Stimulated activated CD8-positive, alpha-beta memory T cell treated with anti-CD3 and anti-CD28 coated beads, Interleukin-15, amount 100 ng/mL, for 4 hours (primary cell): ENCODE data around the gene RPS27A.
"Not testable (repeated sequence)": the region's sequence is repeated elsewhere in the genome, so short reads cannot be mapped to it uniquely, and the experiment has no call there.

ENCODE experiments used
- DNase-seq, 2 donors: peaks; one replicate each; pipeline ENCODE4 v3.0.0-alpha.2; 2020; ENCODE audit warnings: low read depth in 2 of 2

The RPS27A gene

DNA sequence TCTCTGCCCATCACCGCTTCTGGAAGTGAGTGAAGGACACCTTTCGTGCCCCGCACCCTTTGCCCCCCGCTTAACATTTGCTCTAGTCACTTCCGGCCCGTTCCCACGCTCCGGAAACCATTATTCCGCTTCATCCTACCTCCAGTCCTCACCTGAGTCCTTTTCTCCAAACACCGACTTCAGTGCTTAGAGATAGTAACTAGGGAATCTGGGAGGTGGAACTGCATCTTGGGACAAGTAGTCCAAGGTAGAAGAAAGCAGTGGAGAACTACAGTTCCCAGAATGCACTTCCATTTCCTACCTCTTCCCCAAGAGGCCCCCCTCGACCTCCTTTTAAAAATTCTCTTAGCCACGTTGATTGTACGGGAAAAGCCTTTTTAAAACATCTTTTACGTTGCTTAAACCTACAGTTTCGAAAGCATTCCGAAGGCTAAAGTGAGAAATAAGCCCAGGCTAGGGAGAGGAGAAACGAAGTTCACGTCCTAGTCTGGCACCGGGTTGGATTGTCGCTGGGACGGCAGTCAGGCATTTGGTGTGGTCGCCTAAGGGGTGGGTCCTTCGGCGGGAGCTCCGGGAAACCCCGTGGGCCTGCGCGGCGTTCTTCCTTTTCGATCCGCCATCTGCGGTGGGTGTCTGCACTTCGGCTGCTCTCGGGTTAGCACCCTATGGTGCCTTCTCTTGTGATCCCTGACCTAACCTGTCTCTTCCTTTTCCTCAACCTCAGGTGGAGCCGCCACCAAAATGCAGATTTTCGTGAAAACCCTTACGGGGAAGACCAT, at the start of gene RPS27A, which contains the start of gene CLHC1:
Gene RPS27A, plus strand, starts transcription at position 605 of the 779 bp plus-strand sequence. Its CDS starts 137 bp downstream, at position 742.
Gene CLHC1, minus strand, starts transcription at position 210 of the 779 bp plus-strand sequence. CDS start 9,882 bp downstream, outside the sequence.
- peak; percentile 82 to 85 for DNase-seq

DNA sequence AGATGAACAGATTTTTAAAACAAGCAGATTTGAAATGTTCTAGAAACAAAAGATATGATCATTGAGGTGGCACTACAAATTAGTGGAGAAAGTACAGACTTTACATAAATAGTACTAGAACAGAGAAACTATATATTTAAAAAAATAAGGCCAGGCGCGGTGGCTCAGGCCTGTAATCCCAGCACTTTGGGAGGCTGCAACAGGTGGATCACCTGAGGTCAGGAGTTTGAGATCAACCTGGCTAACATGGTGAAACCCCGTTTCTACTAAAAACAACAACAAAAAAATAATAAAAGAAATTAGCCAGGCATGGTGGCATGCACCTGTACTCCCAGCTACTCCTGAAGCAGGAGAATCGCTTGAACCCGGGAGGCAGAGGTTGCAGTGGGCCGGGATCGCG, 45.7 kb upstream of the RPS27A start:
- DNase-seq = not testable (repeated sequence)

DNA sequence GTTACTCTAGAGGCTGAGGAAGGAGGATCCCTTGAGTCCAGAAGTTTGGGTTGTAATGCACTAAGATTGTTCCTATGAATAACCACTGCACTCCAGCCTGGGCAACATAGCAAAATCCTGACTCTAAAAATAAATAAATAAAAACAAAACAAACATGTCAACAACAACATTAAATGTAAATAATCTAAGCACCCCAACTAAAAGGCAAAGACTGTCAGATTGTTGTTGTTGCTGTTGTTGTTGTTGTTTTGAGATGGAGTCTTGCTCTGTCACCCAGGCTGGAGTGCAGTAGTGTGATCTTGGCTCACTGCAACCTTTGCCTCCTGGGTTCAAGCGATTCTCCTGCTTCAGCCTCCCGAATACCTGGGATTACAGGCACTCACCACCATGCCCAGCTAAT, 40.6 kb upstream of the RPS27A start:
- DNase-seq = not testable (repeated sequence)

DNA sequence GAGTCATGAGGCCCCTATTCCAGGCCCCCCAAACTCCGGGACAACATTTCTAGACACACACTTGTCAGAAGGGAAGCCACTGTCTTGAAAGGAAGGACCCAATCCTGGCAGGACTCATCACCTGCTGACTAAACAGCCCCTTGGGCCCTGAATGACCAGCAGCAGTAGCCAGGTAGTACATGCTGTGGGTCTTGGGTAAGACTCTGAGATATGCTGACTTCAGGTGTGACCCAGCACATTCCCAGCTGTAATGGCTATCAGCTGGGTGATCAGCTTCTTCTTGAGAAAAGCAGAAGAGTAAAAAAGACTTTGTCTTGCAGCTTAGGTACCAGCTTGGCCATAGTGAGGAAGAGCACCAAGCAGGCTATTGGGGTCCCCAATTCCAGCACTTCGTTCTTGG, 36.0 kb upstream of the RPS27A start:
- no peak for DNase-seq

DNA sequence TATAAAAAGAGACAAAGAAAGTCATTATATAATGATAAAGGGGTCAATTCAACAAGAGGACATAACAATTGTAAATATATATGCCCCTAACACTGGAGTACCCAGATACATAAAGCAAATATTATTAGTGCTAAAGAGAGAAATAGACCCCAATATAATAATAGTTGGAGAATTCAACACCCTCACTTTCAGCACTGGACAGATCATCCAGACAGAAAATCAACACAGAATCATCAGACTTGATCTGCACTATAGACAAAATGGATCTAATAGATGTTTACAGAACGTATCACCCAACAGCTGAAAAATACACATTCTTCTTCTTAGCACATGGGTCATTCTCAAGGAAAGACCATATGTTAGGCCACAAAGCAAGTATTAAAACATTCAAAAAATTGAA, 32.1 kb upstream of the RPS27A start:
- no peak for DNase-seq

DNA sequence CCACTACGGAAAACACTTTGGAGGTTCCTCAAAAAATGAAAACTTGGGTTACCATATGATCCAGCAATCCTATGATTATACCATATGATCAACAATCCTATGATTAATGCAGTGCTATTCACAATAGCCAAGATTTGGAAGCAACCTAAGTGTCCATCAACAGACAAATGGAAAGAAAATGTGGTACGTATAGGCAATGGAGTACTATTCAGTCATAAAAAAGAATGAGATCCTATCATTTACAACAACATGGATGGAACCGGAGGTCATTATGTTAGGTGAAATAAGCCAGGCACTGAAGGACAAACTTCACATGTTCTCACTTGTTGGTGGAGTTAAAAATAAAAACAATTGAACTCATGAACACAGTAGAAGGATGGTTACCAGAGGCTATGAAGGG, 28.0 kb upstream of the RPS27A start:
- no peak for DNase-seq

DNA sequence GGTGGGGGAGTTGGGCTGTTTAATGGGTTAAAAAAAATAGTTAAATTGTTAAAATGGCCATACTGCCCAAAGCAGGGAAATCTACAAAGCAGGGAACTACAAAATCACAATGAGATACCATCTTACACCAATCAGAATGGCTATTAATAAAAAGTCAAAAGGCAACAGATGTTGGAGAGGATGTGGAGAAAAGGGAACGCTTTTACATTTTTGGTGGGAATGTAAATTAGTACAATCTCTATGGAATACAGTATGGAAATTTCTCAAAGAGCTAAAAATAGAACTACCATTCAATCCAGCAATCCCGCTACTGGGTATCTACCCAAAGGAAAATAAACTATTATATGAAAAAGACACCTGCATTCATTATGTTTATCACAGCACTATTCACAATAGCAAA, 27.5 kb upstream of the RPS27A start:
- DNase-seq = no peak

DNA sequence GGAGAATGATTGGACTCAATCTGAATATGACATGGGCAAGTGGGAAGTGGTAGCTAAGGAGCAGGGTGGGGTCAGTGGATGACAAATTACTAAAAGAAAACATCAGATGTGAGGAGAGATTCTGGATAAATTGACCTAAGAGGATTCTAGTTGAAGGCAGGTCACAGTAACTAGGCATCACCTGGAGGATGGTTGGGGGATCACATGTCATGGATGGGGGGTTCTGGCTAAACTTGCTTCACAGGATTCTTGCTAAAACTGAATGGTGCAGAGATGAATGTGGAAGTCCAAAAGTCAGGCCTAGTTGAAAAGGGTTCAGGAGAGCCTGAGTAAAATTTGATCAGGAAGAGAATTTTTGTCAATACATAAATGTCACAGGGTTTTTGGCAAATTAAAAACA, 18.7 kb upstream of the RPS27A start:
- no peak for DNase-seq

DNA sequence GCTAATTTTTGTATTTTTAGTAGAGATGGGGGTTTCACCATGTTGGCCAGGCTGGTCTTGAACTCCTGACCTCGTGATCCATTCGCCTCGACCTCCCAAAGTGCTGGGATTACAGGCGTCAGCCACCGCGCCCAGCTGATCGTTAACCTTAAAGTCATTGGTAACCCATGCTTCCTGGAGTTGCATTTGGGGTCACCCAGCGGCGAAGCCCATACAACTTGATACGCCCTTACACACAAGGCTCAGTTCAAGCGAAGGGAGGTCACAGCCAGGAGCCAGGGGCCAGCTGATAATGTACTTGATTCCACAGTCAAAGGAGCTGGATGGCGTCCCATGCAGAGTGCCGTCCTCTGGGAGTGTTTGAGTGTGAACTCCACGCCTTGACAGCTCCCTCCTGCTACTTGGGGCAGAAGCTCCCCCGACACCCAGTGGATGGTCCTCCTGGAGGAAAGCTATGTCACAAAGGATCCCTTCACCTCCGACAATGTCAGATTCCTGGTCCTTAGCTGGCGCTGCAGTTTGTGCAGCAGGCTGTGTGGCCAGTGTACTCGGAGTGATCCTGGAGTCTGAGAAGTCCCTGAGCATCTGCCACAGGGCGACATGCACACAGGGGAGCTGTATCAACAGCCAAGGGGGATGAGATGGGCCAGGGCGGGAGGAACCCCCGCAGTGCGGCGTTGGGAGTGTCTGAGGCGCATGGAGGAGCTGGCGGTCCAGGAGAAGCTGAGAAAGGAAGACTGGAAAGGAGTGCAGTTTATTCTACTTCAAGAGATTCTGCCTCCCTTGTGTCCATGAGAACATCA, 8.3 kb upstream of the RPS27A start:
- DNase-seq = no peak

DNA sequence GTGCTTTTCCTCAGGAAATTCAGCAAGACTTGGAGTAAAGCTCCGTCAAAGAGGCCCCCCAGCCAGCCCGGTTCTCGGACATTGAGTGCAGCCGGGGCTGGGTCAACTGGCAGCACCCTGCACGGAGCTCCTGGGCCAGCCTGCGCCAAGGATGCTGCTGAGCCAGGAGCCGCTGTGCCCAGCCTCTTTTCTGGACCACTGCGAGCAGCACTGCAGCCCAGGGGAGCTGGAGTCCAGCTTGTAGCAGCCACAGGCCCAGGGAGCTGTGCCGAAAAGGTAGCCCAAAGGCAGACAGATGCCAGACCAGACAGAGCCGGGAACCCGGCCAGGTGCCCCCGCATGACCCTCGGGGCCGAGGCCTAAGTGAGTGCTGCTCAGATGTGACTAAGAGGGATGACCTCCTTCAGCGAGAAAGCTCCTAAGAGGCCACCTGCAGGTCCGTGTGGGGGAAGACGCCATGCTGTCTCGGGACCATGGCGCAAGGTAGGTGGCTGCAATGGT, 7.7 kb upstream of the RPS27A start:
- no peak for DNase-seq

DNA sequence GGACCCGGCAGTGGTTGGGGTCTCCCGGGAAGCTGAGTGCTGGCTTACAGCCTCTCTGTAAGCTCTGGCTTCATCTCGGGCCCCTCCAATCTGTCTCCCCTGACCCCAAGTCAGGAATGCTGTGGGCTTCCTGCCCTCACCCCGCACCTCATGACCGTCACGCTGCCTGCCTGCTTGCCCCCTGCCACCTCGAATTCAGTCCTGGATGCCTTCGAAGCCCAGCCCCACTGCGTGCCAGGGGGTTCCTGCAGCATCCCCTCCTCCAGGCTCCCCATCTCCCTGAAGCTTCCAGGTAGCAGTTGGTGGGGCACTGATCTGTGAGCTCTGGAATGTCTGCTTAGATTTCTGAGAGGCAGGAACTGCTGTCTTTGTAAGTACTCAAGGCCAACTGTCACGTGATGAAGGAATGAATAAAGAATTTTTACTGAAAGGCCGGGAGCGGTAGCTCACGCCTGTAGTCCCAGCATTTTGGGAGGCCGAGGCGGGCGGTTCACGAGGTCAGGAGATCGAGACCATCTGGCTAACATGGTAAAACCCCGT, 6.9 kb upstream of the RPS27A start:
- DNase-seq = no peak

DNA sequence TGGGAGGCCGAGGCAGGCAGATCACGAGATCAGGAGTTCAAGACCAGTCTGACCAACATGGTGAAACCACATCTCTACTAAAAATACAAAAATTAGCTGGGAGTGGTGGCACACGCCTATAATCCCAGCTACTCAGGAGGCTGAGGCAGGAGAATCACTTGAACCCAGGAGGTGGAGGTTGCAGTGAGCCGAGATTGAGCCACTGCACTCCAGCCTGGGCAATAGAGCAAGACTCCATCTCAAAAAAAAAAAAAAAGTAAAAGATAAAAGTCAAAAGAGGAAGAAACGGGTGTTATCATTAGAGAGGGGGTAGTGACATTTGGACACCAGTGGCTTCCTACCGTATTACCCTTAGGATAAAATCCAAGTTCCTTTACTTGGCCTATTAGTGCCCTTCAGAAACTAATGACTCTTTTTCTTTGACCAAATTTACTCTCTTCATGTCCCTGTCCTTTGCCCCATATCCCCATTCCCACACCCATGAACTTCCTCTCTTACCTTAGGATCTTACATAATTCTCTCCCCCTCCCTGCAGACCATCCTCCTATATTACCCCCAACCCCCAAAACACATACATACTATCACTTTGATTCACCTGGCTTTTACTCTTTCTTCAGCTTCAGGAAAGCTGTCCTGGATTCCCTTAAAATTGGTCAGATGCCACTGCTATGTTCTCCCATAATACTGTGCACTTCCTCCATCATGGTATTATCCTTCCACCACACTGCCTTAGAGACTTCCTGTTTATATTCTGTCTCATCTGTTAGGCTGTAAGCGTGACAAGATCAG, 4.9 kb upstream of the RPS27A start:
- DNase-seq = not testable (repeated sequence)

DNA sequence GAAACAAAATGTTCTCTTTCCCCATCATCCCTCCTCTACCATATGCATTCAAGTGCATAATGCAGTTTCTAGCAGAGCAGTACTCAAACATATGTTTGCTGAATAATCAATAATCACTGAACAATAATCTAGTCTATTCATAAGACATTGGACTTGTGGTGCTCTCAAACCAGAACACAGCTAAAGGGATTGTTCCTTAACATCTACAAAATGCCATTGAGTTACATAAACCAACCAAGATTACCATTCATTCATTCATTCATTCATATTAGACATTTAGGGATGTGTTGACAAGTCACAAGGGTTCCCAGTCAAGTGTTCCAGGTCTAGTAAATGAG, 4.3 kb upstream of the RPS27A start:
- DNase-seq = no peak

DNA sequence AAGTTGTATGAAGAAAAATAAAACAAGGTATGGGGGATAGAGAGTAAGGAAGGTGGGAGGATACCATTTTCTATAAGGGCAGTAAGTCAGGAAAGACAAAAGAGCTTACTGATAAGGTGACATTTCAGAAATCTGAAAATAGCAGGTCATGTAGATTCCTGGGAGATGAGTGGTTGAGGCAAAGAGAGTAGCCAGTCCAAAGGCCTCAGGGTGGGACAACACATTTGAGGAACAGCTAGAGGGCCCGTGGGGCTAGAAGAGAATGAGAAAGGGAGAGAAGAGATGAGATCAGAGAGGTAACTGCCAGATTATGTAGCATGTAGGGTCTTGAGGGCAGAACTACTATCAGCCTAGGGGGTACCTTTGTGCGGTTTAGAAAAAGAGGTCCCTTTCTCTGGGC, 3.3 kb upstream of the RPS27A start:
- no peak for DNase-seq

DNA sequence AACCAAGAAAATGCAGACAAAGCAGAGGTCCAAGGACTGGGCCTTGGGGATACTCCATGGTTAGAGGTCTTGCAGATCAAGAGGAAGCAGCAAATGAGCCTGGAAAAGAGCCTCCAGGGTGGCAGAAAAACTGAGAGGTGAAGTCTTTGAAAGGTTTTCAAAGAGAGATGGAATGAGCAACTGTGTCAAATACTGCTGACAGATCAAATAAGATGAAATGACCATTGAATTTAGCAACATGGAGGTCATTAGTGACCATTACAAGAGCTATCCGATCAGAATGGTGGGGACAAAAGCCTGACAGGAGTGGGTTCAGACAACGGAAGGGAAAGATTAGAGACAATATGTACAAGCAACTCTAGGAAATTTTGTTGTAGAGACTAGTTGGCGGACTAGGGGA, 1.9 kb upstream of the RPS27A start:
- DNase-seq = no peak

DNA sequence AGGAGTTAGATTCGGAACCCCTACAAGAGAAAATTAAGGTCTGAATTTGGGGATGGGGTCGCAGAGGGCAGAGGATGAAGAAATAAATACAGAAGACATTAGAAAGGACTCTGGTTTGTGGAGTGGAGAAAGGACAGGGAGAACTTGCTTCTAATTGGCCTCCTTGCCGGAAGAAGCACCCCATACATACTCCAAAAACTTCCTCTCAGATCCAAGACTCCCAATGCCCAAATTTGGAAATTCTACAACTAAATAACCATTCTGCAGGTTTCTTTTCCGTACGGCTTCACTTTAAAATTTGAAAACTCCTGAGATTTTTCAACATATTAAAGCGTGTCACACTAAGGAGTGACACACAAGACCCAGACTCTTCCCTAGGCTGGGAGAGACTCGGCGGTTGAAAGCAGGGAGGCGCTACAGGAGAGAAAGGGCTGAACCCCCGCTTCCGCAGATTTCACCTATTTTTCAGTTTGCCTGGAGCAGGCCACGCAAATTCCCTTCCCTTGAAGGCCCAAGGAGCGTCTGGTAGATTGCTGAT, 873 bp upstream of the RPS27A start:
- DNase-seq = no peak

DNA sequence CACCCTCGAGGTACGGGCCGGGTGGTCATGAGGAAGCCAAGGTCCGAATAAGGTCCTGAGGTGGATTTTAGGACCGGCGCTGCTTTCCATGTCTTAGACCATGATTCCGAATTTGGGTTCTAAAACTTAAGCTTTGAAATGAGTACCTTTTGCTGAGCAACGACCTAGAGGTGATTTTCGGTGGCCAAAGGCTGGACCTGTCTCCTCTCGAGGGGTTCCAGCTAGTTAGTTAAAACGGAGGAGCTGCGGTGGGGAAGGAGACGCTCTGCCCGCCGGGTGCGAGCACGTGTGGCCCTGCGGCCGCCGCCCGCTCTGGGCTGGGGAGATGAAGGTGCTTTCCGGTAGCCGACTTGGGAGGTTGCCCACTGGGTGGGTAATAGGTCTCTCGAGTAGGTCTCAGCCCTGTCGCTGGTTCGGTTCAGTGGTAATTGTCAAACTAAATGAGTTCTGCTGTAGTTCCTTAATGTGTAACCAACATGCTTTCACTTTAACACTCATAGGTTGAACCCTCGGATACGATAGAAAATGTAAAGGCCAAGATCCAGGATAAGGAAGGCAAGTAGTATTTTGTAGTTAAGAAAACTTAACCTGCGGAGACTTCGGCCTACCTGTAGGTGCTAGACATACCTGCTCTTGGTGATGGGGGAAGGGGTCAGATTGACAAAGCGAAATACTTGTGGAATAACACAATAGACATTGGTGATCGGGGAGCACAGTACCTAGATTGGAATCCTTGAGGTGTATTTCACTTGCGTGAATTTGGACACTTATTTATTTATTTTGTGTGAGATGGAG, 572 bp downstream of the RPS27A start:
- peak in 1 of 2 donors; percentile 34 for DNase-seq

DNA sequence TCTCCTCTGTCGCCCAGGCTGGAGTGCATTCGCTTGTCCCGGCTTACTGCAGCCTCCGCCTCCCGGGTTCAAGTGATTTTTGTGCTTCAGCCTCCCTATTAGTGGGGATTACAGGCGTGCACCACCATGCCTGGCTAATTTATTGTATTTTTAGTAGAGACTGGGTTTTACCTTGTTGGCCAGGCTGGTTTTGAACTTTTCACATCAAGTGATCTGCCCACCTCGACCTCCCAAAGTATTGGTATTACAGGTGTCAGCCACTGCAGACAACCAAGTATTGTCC, 1.1 kb downstream of the RPS27A start:
- DNase-seq = no peak

DNA sequence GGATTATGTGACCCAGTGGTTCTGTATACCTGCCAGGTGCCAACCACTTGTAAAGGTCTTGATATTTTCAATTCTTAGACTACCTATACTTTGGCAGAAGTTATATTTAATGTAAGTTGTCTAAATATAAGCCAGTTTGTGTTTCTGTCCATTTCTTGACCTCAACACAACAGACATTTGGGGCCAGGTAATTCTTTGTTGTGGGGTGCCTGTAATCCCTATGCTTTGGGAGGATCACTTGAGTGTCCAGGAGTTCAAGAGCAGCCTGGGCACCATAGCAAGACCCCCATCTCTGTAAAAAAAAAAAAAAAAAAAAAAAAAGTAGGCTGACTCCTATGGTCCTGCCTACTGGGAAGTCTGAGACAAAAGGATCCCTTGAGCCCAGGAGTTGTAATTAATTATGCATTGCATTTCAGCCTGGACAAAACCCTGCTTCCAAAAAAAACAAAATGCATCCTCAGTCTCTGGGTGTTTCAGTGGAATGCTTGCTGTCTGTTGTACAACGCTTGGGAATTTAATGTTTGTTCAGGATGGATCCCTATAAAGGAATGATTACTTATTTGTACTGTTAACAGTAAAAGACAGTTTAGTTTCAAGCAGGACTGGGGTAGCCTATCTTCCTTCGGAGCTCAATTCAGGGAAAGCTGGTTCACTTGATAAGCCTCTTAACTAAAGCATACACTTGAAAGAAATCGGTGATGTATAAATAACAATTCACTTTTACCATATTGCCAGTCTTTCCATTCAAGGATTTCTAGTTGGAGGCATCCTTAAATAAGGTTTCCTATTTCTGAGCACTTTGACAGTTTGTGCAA, 3.4 kb downstream of the RPS27A start:
- DNase-seq = no peak

DNA sequence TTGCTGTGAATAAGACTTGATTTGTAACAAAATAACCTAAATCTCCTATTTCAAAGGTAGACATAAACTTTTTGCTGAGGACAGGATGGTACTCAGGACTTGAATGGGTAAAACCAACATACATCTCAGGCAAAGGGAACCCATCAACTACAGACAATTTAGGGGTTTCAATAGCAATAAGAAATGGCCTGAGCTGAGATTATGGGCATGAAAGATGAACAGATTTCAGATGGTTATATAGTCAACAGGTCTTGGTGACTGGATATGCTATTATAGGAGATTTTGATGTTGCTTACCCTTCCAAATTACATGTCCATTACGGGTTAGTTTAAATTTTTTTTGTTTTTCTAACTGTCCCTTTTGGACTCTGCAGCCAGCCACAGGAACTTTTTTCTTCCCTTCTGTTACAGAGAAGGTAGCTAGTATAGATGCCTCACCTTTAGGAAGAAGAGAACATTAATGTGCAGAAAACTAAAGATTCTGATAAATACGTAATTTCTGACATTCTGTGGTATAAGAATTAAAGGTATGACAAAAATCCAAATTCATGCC, 4.6 kb downstream of the RPS27A start:
- no peak for DNase-seq
